ENCODE measurements around the gene DAPL1. TPM values are rescaled to one million over a fixed set of nuclear protein-coding genes. Genes with fewer than 3 reads are reported as not detected.

Gene DAPL1
- total and polyA plus RNA-seq, 2 experiments from 2014 or later, result not detected

DNA sequence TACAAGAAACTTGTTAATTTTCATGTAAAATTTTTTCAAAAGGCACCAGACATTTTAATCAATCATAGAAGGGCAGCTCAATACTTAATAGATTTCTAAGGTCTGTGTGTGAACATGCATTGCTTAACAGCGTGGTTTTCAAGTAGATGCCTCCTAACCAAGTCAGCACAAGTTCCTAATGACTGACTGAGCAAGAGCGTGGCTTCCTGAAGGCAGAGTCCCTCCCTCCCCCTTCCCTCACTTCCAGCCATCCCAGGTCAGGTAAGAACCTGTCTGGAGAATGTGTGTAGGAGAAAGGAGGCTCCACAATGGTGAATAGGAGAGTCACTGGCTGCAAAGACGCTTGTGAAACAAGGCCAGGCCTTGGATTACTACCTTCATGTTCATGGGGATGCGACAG is 33.5 kb upstream of the DAPL1 start:
- in situ Hi-C loops (cut with MboI), result no loop called here
- H3K27ac ChIP-seq, result no peak overlapping the region
- DNase-seq, result peak; percentile 80

DNA sequence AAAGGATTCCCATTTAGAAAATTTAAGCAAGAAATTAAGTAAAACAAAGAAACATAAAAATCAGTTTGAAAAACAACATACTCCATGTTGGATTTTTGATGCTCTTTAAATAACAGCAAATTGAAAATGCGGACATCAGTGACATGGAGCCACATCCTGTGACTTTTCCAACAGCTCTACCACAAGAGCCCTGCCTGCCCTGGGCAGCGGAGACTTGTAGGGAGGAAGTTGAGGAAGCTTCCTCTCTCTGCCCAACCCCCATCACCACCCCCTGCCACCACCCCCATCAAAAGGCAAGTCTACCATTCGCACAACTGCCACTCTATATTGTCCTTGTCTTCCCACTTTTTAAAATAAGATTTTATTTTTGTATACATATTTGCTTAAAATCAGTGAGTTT is 32.8 kb upstream of the DAPL1 start:
- 88 to 92% methylated on average over 3 of the region's 3 CpGs for WGBS, 2 experiments (ENCODE audit: low coverage in 1 of 2, low lambda C conversion rate in 2 of 2, missing lambda C conversion rate in 2 of 2)
- Histone ChIP-seq H3F3A (ENCODE audit: insufficient read depth) (no peaks in the 10 kb centered on the region), H3K27ac (no peak overlapping the region), H3K9me2 (ENCODE audit: insufficient read depth) (no peaks in the 10 kb centered on the region), H3K4me2 (ENCODE audit: unreplicated experiment) (no peak overlapping the region), H2AFZ (no peak overlapping the region), H3K4me3 (no peak overlapping the region), H4K20me1 (ENCODE audit: insufficient read depth) (no peaks in the 10 kb centered on the region), H3K9ac (no peak overlapping the region), H3K9me3 (ENCODE audit: low read depth) (no peaks in the 10 kb centered on the region), H3K36me3 (ENCODE audit: low read depth) (no peaks in the 10 kb centered on the region), H3K27me3 (replicated peaks; ENCODE audit: insufficient read depth) (no peaks in the 10 kb centered on the region), H3K79me2 (ENCODE audit: insufficient read depth) (no peaks in the 10 kb centered on the region), H3K4me1 (ENCODE audit: insufficient read depth) (peaks cover 10% of the 10 kb centered on the region)
- TF ChIP-seq EZH2phosphoT487 (IDR thresholded peaks at IDR 0.05; ENCODE audit: insufficient read depth, low read depth) (no peak), EZH2 (IDR thresholded peaks at IDR 0.05; ENCODE audit: insufficient read depth, poor library complexity, severe bottlenecking) (no peak)
- DNase-seq, result no peak
- in situ Hi-C loops (cut with MboI), result no loop called here

More for the DNA sequence above, 33.5 kb upstream of the DAPL1 start:
- Histone ChIP-seq H3K79me2 (ENCODE audit: insufficient read depth) (no peaks in the 10 kb centered on the region), H4K20me1 (ENCODE audit: insufficient read depth) (no peaks in the 10 kb centered on the region), H3K4me1 (ENCODE audit: insufficient read depth) (peaks cover 10% of the 10 kb centered on the region), H3K36me3 (ENCODE audit: low read depth) (no peaks in the 10 kb centered on the region), H3K9me3 (ENCODE audit: low read depth) (no peaks in the 10 kb centered on the region), H3K4me2 (ENCODE audit: unreplicated experiment) (peak overlapping the region; percentile 4), H3K9ac (no peak overlapping the region), H3F3A (ENCODE audit: insufficient read depth) (no peaks in the 10 kb centered on the region), H3K9me2 (ENCODE audit: insufficient read depth) (no peaks in the 10 kb centered on the region), H2AFZ (peak overlapping the region; percentile 28; the same call in 1 of the 2 replicates), H3K4me3 (no peak overlapping the region), H3K27me3 (replicated peaks; ENCODE audit: insufficient read depth) (no peaks in the 10 kb centered on the region)
- TF ChIP-seq EZH2phosphoT487 (IDR thresholded peaks at IDR 0.05; ENCODE audit: insufficient read depth, low read depth) (no peak), EZH2 (IDR thresholded peaks at IDR 0.05; ENCODE audit: insufficient read depth, poor library complexity, severe bottlenecking) (no peak)
- WGBS, 2 experiments (ENCODE audit: low coverage in 1 of 2, low lambda C conversion rate in 2 of 2, missing lambda C conversion rate in 2 of 2), result 51 to 59% methylated on average over 4 of the region's 4 CpGs

DNA sequence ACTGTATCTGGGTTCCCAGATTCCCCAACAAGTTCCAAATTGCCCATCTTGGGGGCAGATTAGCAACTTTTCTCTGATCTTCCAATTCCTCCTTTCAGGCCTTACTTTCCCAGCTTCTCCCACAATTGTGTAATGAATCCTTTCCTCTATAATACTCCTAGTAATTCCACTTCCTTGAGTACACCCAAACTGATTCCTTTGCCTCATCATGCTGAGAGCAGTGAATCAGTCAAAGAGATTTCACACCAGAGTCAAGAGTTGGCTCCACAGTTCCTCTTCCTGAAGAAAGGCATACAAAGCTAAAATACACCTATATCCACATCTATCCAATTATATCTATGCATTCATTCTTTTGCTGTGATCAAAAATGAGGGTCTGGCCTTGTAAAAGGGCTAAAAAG is 28.6 kb upstream of the DAPL1 start:
- Histone ChIP-seq H3K9me2 (ENCODE audit: insufficient read depth) (no peaks in the 10 kb centered on the region), H3K27ac (no peak overlapping the region), H3K9me3 (ENCODE audit: low read depth) (no peaks in the 10 kb centered on the region), H3K4me2 (ENCODE audit: unreplicated experiment) (no peak overlapping the region), H3K79me2 (ENCODE audit: insufficient read depth) (no peaks in the 10 kb centered on the region), H3K36me3 (ENCODE audit: low read depth) (no peaks in the 10 kb centered on the region), H2AFZ (no peak overlapping the region), H3F3A (ENCODE audit: insufficient read depth) (no peaks in the 10 kb centered on the region), H3K9ac (no peak overlapping the region), H3K4me3 (no peak overlapping the region), H3K27me3 (replicated peaks; ENCODE audit: insufficient read depth) (no peaks in the 10 kb centered on the region), H3K4me1 (ENCODE audit: insufficient read depth) (peaks cover 5% of the 10 kb centered on the region), H4K20me1 (ENCODE audit: insufficient read depth) (no peaks in the 10 kb centered on the region)
- TF ChIP-seq EZH2 (IDR thresholded peaks at IDR 0.05; ENCODE audit: insufficient read depth, poor library complexity, severe bottlenecking) (no peak), EZH2phosphoT487 (IDR thresholded peaks at IDR 0.05; ENCODE audit: insufficient read depth, low read depth) (no peak)
- in situ Hi-C loops (cut with MboI), result no loop called here
- DNase-seq, result peak; percentile 29

DNA sequence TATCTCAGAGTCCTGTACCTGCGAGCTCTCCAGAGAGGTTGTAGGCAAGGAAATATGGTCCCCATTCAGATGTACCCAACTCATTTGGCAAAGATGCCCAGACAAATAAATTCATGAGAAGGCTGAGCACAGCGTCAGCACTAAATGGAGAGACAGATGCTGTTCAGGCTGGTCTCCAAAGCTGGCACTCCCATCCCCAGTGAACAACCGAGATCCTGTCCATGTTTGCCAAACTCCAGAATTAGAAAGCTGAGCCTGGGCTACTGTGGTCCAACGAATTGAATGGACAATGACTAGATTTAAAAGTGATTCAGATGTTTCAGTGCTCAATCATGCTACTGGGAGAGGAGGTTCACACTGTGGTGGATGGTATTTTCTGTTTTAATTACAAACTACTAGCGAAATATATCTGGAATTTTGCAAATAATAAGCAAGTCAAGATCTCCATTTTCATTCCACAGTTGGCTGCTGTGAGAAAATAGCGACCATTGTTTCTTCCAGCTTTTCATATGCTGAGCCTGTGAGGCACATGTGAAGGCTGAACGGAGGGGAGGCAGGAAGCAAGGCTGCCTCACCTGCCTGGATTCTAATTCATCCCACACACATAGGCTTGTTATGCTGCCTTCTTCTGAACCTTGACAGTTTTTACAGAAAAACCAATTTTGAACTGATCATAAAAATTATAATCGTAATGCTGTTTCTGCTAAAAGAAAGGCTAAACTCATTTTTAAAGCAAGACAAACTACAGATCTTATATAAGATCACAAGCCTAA is 22.6 kb upstream of the DAPL1 start:
- H2AFZ ChIP-seq, result 0 out of 2 replicates have a peak overlapping the region, but pooled peaks have one; percentile 0
- no peaks in the 10 kb centered on the region for H3K9me3 ChIP-seq (ENCODE audit: low read depth)
- no peaks in the 10 kb centered on the region for H4K20me1 ChIP-seq (ENCODE audit: insufficient read depth)
- H3K36me3 ChIP-seq (ENCODE audit: low read depth), result no peaks in the 10 kb centered on the region
- 18 to 19% methylated on average over 8 of the region's 8 CpGs for WGBS, 2 experiments (ENCODE audit: low coverage in 1 of 2, low lambda C conversion rate in 2 of 2, missing lambda C conversion rate in 2 of 2)
- TF ChIP-seq EZH2phosphoT487 (IDR thresholded peaks at IDR 0.05; ENCODE audit: insufficient read depth, low read depth) (no peak), EZH2 (IDR thresholded peaks at IDR 0.05; ENCODE audit: insufficient read depth, poor library complexity, severe bottlenecking) (no peak)
- H3K79me2 ChIP-seq (ENCODE audit: insufficient read depth), result no peaks in the 10 kb centered on the region
- peak overlapping the region; percentile 39 for H3K4me2 ChIP-seq (ENCODE audit: unreplicated experiment)
- peak; percentile 51 for DNase-seq
- no peak overlapping the region for H3K9ac ChIP-seq
- peaks cover 11% of the 10 kb centered on the region for H3F3A ChIP-seq (ENCODE audit: insufficient read depth)
- H3K4me1 ChIP-seq (ENCODE audit: insufficient read depth), result peaks cover 13% of the 10 kb centered on the region
- peak overlapping the region; percentile 8 for H3K4me3 ChIP-seq
- H3K27ac ChIP-seq, result peak overlapping the region; percentile 26; the same call in 1 of the 2 replicates
- H3K9me2 ChIP-seq (ENCODE audit: insufficient read depth), result no peaks in the 10 kb centered on the region
- in situ Hi-C loops (cut with MboI), result no loop called here
- no peaks in the 10 kb centered on the region for H3K27me3 ChIP-seq (replicated peaks; ENCODE audit: insufficient read depth)
